ENCODE measurements around the gene CHMP4B. TPM values are rescaled to one million over a fixed set of nuclear protein-coding genes. Genes with fewer than 3 reads are reported as not detected.

The CHMP4B gene
- total and polyA plus RNA-seq, 2 donors (not counting 1 experiment from before 2014, with no cell fraction given): 62.3 to 83.9 TPM

DNA sequence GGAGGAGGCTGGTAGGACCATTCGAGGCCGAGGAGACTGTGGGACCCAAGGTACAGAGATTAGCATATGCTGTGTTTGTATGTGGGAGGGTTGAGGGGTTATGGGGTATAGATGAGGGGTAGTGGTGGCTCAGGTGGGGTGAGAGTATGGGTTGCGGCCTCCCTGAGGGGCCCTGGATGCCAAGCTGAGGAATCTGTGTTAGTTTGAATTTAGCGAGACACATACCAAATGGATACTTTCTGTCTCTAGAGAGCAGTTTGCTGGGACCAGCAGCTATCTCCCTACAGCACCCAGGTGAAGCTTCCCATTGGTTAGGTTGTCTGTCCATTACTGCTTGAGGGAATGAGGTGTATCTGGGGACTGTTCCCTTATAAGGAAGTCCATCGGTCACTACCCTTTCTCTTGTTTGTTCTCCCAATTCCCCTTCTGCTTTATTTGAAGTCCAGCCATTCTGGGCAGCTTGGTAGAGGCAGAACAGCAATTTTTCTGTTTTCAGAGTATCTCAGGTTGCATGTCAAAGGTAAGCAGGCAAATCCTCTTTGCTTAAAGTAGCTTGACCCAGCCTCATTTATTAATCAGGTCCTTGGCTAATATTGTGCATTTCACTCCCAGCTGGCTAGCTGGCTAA, 15.2 kb downstream of the CHMP4B start:
- DNase-seq (no peak), ATAC-seq (ENCODE audit: low read depth) (no peak)
- Histone ChIP-seq H3K79me2 (ENCODE audit: control insufficient read depth, insufficient read depth, low read length) (peaks cover 100% of the 10 kb centered on the region), H2AFZ (ENCODE audit: insufficient read depth, low read depth, low read length, poor library complexity, severe bottlenecking) (no peak overlapping the region), H3K27ac (ENCODE audit: low read length in 2 of 2) (no peak overlapping the region), H3K9ac (ENCODE audit: low read length) (no peak overlapping the region), H3K4me2 (replicated peaks; ENCODE audit: low read depth, low read length, poor library complexity, severe bottlenecking) (no peak overlapping the region), H3K36me3 (replicated peaks in 1 of 2; ENCODE audit: control extremely low read depth in 1 of 2, control insufficient read depth in 1 of 2, extremely low read depth in 1 of 2, insufficient read depth in 2 of 2, low read length in 1 of 2) (peaks cover 3% of the 10 kb centered on the region in 2 experiments), H3K27me3 (replicated peaks in 1 of 4; ENCODE audit: control extremely low read depth in 1 of 4, control insufficient read depth in 3 of 4, insufficient read depth in 4 of 4, low read length in 3 of 4) (no peaks in the 10 kb centered on the region), H4K20me1 (ENCODE audit: control insufficient read depth, insufficient read depth, low read length, poor library complexity, severe bottlenecking) (peaks cover 87% of the 10 kb centered on the region), H3K4me1 (ENCODE audit: control insufficient read depth in 2 of 2, insufficient read depth in 2 of 2, low read length in 2 of 2) (peaks cover 35 to 43% of the 10 kb centered on the region in 2 donors), H3K9me3 (ENCODE audit: control extremely low read depth in 1 of 3, control insufficient read depth in 2 of 3, insufficient read depth in 1 of 3, low read length in 2 of 3) (no peaks in the 10 kb centered on the region), H3K4me3 (ENCODE audit: control extremely low read depth in 1 of 5, extremely low read depth in 1 of 5, insufficient read depth in 1 of 5, low read depth in 2 of 5, low read length in 4 of 5) (no peak overlapping the region)
- 96% methylated on average over 3 of the region's 5 CpGs for WGBS (ENCODE audit: insufficient coverage)
- CTCF ChIA-PET: interaction anchor here (1.0 to 1.6 kb wide), 2 partner anchors 57 to 243 kb away, joined by 3 to 5 read pairs; no protein-coding TSS in a partner anchor
- TF ChIP-seq, protein P1, sequence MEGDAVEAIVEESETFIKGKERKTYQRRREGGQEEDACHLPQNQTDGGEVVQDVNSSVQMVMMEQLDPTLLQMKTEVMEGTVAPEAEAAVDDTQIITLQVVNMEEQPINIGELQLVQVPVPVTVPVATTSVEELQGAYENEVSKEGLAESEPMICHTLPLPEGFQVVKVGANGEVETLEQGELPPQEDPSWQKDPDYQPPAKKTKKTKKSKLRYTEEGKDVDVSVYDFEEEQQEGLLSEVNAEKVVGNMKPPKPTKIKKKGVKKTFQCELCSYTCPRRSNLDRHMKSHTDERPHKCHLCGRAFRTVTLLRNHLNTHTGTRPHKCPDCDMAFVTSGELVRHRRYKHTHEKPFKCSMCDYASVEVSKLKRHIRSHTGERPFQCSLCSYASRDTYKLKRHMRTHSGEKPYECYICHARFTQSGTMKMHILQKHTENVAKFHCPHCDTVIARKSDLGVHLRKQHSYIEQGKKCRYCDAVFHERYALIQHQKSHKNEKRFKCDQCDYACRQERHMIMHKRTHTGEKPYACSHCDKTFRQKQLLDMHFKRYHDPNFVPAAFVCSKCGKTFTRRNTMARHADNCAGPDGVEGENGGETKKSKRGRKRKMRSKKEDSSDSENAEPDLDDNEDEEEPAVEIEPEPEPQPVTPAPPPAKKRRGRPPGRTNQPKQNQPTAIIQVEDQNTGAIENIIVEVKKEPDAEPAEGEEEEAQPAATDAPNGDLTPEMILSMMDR (IDR thresholded peaks at IDR 0.05): no peak
- no peak for TF ChIP-seq EZH2 (IDR thresholded peaks at IDR 0.05; ENCODE audit: borderline replicate concordance, insufficient read depth, low read depth, low read length, poor library complexity, severe bottlenecking)
- intact Hi-C loops (cut with micrococcal nuclease): no loop called here
- Mint-ChIP-seq H3K27ac (peak overlapping the region; percentile 75), H3K4me1 (peaks cover 70% of the 10 kb centered on the region), H3K4me3 (no peak overlapping the region), H3K9me3 (ENCODE audit: insufficient read depth) (no peaks in the 10 kb centered on the region), H3K27me3 (no peaks in the 10 kb centered on the region)
- POLR2A ChIA-PET: interaction anchor here (0.6 kb wide), 1 partner anchor 872 kb away, joined by 5 read pairs; no protein-coding TSS in a partner anchor

DNA sequence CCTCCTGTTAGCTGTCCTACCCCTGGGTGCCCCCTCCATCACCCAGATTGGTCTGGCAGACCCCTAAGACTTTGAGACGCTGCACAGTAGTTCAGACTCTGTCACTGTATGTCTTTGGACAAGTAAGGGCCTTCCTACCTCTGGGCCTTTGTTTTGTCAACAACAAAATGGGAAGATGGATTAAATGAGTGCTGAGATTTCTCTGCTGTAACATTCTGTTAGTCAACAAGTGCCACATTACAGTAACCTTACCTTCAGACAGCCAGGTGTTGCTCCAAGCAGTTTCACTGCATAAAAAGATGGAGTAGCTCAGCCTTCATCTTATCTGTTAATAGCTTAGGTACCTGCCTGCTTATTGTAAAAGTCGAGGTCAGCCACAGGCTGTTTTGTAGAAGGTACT, 16.0 kb downstream of the CHMP4B start:
- Histone ChIP-seq H3K27me3 (replicated peaks in 1 of 4; ENCODE audit: control extremely low read depth in 1 of 4, control insufficient read depth in 3 of 4, insufficient read depth in 4 of 4, low read length in 3 of 4) (no peaks in the 10 kb centered on the region), H2AFZ (ENCODE audit: insufficient read depth, low read depth, low read length, poor library complexity, severe bottlenecking) (no peak overlapping the region), H3K79me2 (ENCODE audit: control insufficient read depth, insufficient read depth, low read length) (peaks cover 100% of the 10 kb centered on the region), H3K9me3 (ENCODE audit: control extremely low read depth in 1 of 3, control insufficient read depth in 2 of 3, insufficient read depth in 1 of 3, low read length in 2 of 3) (no peaks in the 10 kb centered on the region), H3K4me1 (ENCODE audit: control insufficient read depth in 2 of 2, insufficient read depth in 2 of 2, low read length in 2 of 2) (peaks cover 35 to 43% of the 10 kb centered on the region in 2 donors), H3K36me3 (replicated peaks in 1 of 2; ENCODE audit: control extremely low read depth in 1 of 2, control insufficient read depth in 1 of 2, extremely low read depth in 1 of 2, insufficient read depth in 2 of 2, low read length in 1 of 2) (peaks cover 3 to 10% of the 10 kb centered on the region in 2 experiments), H3K27ac (ENCODE audit: low read length in 2 of 2) (peak overlapping the region in 1 of 2 donors; percentile 30), H4K20me1 (ENCODE audit: control insufficient read depth, insufficient read depth, low read length, poor library complexity, severe bottlenecking) (peaks cover 89% of the 10 kb centered on the region), H3K9ac (ENCODE audit: low read length) (no peak overlapping the region), H3K4me2 (replicated peaks; ENCODE audit: low read depth, low read length, poor library complexity, severe bottlenecking) (peak overlapping the region; percentile 7), H3K4me3 (ENCODE audit: control extremely low read depth in 1 of 5, extremely low read depth in 1 of 5, insufficient read depth in 1 of 5, low read depth in 2 of 5, low read length in 4 of 5) (no peak overlapping the region)
- Mint-ChIP-seq H3K4me1 (peaks cover 69% of the 10 kb centered on the region), H3K9me3 (ENCODE audit: insufficient read depth) (no peaks in the 10 kb centered on the region), H3K27ac (peak overlapping the region; percentile 38), H3K4me3 (no peak overlapping the region), H3K27me3 (no peaks in the 10 kb centered on the region)
- ATAC-seq (ENCODE audit: low read depth) (no peak), DNase-seq (no peak)
- ChIA-PET CTCF (interaction anchor here (1.6 kb wide), 1 partner anchor 242 kb away, joined by 5 read pairs; no protein-coding TSS in a partner anchor), POLR2A (no interaction called here)
- intact Hi-C loops (cut with micrococcal nuclease): no loop called here
- 89% methylated on average over 1 of the region's 2 CpGs for WGBS (ENCODE audit: insufficient coverage)
- no peak for TF ChIP-seq EZH2 (IDR thresholded peaks at IDR 0.05; ENCODE audit: borderline replicate concordance, insufficient read depth, low read depth, low read length, poor library complexity, severe bottlenecking)
- TF ChIP-seq, protein P1 (IDR thresholded peaks at IDR 0.05): no peak

All from B cell (primary cell).